ENCODE measurements around the gene TMEM37. TPM values are rescaled to one million over a fixed set of nuclear protein-coding genes. Genes with fewer than 3 reads are reported as not detected.

Gene TMEM37
- total and polyA plus RNA-seq, 2 of the 13 experiments (the other 11 are each of a cell fraction or from before 2014, with no cell fraction given) = 37.7 to 115 TPM

GRCh38 chr2:119433636-119434327 is 2.1 kb downstream of the TMEM37 start (continued):
- TF ChIP-seq ZNF678 (CRISPR knock-in tag; IDR thresholded peaks at IDR 0.05) = no peak
- TF ChIP-seq HNF1A (IDR thresholded peaks at IDR 0.05; ENCODE audit: low read depth) = peak; percentile 46; the same call in 1 of the 2 replicates
- TF ChIP-seq HNF1A (CRISPR knock-in tag; IDR thresholded peaks at IDR 0.05; ENCODE audit: borderline replicate concordance) = no peak
- no peak for TF ChIP-seq ATF6 (CRISPR knock-in tag; conservative IDR thresholded peaks at IDR 0.05)
- no peak for TF ChIP-seq ZBTB4 (CRISPR knock-in tag; IDR thresholded peaks at IDR 0.05; ENCODE audit: borderline replicate concordance)
- TF ChIP-seq MXI1 (IDR thresholded peaks at IDR 0.05; ENCODE audit: borderline replicate concordance, low read depth, low read length) = peak; percentile 49; the same call in 1 of the 3 replicates
- TF ChIP-seq, protein P1, sequence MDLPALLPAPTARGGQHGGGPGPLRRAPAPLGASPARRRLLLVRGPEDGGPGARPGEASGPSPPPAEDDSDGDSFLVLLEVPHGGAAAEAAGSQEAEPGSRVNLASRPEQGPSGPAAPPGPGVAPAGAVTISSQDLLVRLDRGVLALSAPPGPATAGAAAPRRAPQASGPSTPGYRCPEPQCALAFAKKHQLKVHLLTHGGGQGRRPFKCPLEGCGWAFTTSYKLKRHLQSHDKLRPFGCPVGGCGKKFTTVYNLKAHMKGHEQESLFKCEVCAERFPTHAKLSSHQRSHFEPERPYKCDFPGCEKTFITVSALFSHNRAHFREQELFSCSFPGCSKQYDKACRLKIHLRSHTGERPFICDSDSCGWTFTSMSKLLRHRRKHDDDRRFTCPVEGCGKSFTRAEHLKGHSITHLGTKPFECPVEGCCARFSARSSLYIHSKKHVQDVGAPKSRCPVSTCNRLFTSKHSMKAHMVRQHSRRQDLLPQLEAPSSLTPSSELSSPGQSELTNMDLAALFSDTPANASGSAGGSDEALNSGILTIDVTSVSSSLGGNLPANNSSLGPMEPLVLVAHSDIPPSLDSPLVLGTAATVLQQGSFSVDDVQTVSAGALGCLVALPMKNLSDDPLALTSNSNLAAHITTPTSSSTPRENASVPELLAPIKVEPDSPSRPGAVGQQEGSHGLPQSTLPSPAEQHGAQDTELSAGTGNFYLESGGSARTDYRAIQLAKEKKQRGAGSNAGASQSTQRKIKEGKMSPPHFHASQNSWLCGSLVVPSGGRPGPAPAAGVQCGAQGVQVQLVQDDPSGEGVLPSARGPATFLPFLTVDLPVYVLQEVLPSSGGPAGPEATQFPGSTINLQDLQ (CRISPR knock-in tag; IDR thresholded peaks at IDR 0.05) = no peak
- no peak for TF ChIP-seq HNRNPLL (IDR thresholded peaks at IDR 0.05; ENCODE audit: low read depth, low read length, poor library complexity, severe bottlenecking)
- no peak for TF ChIP-seq PCBP2 (optimal IDR thresholded peaks at IDR 0.05; ENCODE audit: low read depth, low read length, poor library complexity, severe bottlenecking)
- no peak for TF ChIP-seq ETS1 (CRISPR knock-in tag; IDR thresholded peaks at IDR 0.05)
- no peak for TF ChIP-seq ZNF75D (CRISPR knock-in tag; IDR thresholded peaks at IDR 0.05; ENCODE audit: borderline replicate concordance)
- TF ChIP-seq CEBPB (IDR thresholded peaks at IDR 0.05; ENCODE audit: borderline replicate concordance, low read depth, low read length) = no peak
- no peak for TF ChIP-seq SRSF4 (IDR thresholded peaks at IDR 0.05; ENCODE audit: low read depth, low read length, poor library complexity, severe bottlenecking)
- TF ChIP-seq ZNF17 (CRISPR knock-in tag; IDR thresholded peaks at IDR 0.05) = no peak

All from HepG2 (cell line).